GM12878 (cell line): Measurements from ENCODE around the gene FAM124B. TPM values are rescaled to one million over a fixed set of nuclear protein-coding genes. Genes with fewer than 3 reads are reported as not detected.

Experiments used
- ATAC-seq: fragments of 200-7000 bp; cut with Tn5 transposase; 3 replicates; pipeline ENCODE4 v1.9.1; 2020; ENCODE audit warnings: mild to moderate bottlenecking, moderate library complexity
- BruUV-seq: library from RNA; stranded (reverse); fragments of 400-500 nt; replicated peaks from 2 replicates; lab custom pipeline; 2021; lab: Mats Ljungman, UMichigan
- CTCF ChIA-PET: fragments of 300-600 bp; sonication (Branson Sonifier 250); formaldehyde crosslinking; extraction: SDS; loops from one replicate; lab custom pipeline; 2021; ENCODE audit warnings: inconsistent platforms; lab: Yijun Ruan, JAX
- POLR2A ChIA-PET: fragments of 350-600 bp; formaldehyde crosslinking; extraction: SDS; loops from one replicate; lab custom pipeline; 2021; ENCODE audit warnings: inconsistent platforms; lab: Charles Lee
- RAD21 ChIA-PET: fragments of 300-600 bp; sonication (Branson Sonifier 250); formaldehyde crosslinking; loops from one replicate; lab custom pipeline; 2023; ENCODE audit warnings: antibody characterized with exemption; ENCODE audit not compliant: unreplicated experiment; lab: Charles Lee
- SMC1A ChIA-PET: fragments of 300-600 bp; sonication (Branson Sonifier 250); formaldehyde crosslinking; loops from one replicate; lab custom pipeline; 2023; ENCODE audit not compliant: unreplicated experiment, uncharacterized antibody; lab: Charles Lee
- DNase-seq: peaks from one replicate; pipeline ENCODE4 v3.0.0-alpha.2; 2011; ENCODE audit warnings: low read depth, low spot score
- FAIRE-seq: peaks from 3 replicates; lab custom pipeline; 2011; peaks lifted over from hg19 to GRCh38; lab: Jason Lieb, UNC
- H2AFZ ChIP-seq: 2 replicates; pipeline ENCODE4 v1.6.0; 2011; ENCODE audit warnings: low read depth, low read length, control low read depth; ENCODE audit not compliant: control insufficient read depth
- H3K27ac ChIP-seq: 2 replicates; pipeline ENCODE4 v1.5.1; 2011; ENCODE audit warnings: control low read depth; ENCODE audit not compliant: control insufficient read depth, insufficient read depth
- H3K27me3 ChIP-seq, 2 experiments: replicated peaks in 1 of 2; 2 replicates each; pipeline versions ENCODE4 v1.6.0 to v1.6.1; 2011; ENCODE audit warnings: low read length in 1 of 2; ENCODE audit not compliant: control insufficient read depth in 2 of 2, insufficient read depth in 2 of 2
- H3K36me3 ChIP-seq, 2 experiments: 2 replicates each; pipeline ENCODE4 v1.5.1; 2011; ENCODE audit warnings: low read length in 1 of 2; ENCODE audit not compliant: control insufficient read depth in 2 of 2, insufficient read depth in 2 of 2
- H3K4me1 ChIP-seq: 2 replicates; pipeline ENCODE4 v1.6.1; 2011; ENCODE audit warnings: mild to moderate bottlenecking, low read length, moderate library complexity, mixed read lengths; ENCODE audit not compliant: control insufficient read depth, insufficient read depth
- H3K4me2 ChIP-seq: 2 replicates; pipeline ENCODE4 v1.6.0; 2011; ENCODE audit warnings: control low read depth; ENCODE audit not compliant: control insufficient read depth, insufficient read depth
- H3K4me3 ChIP-seq: fragments of 200-600 bp; sonication (generic); 2 replicates; pipeline ENCODE4 v1.5.1; 2016
- H3K79me2 ChIP-seq: 2 replicates; pipeline ENCODE4 v1.6.0; 2011; ENCODE audit warnings: low read length; ENCODE audit not compliant: control insufficient read depth, insufficient read depth
- H3K9ac ChIP-seq: 2 replicates; pipeline ENCODE4 v1.8.0; 2011; ENCODE audit warnings: low read length, control low read depth, mixed read lengths; ENCODE audit not compliant: control insufficient read depth, insufficient read depth
- H3K9me3 ChIP-seq: replicated peaks from 3 replicates; pipeline ENCODE4 v1.5.1; 2011; ENCODE audit warnings: mild to moderate bottlenecking, low read length; ENCODE audit not compliant: control insufficient read depth, insufficient read depth
- H4K20me1 ChIP-seq: 2 replicates; pipeline ENCODE4 v1.6.0; 2011; ENCODE audit not compliant: control insufficient read depth, insufficient read depth
- ASH2L ChIP-seq: fragments of 300-600, 200-600 bp; sonication (generic); IDR thresholded peaks from 2 replicates; pipeline ENCODE4 v1.6.1; 2017; ENCODE audit warnings: low read depth, mild to moderate bottlenecking, borderline replicate concordance
- BCL3 ChIP-seq: IDR thresholded peaks from 2 replicates; pipeline ENCODE4 v1.6.1; 2011; ENCODE audit warnings: borderline replicate concordance, low read depth, mild to moderate bottlenecking, moderate library complexity, low read length; ENCODE audit not compliant: insufficient read depth, poor library complexity, severe bottlenecking
- BMI1 ChIP-seq: fragments of 450-650 bp; IDR thresholded peaks from 2 replicates; pipeline ENCODE4 v1.6.1; 2016; ENCODE audit warnings: mild to moderate bottlenecking, moderate library complexity, borderline replicate concordance
- CEBPZ ChIP-seq: fragments of 150-350 bp; IDR thresholded peaks from 2 replicates; pipeline ENCODE4 v1.6.1; 2016; ENCODE audit warnings: low read depth, low read length
- CREB1 ChIP-seq: IDR thresholded peaks from 2 replicates; pipeline ENCODE4 v1.6.1; 2012; ENCODE audit warnings: low read depth, mild to moderate bottlenecking, inconsistent platforms
- E2F4 ChIP-seq: IDR thresholded peaks from 2 replicates; pipeline ENCODE4 v1.6.1; 2012; ENCODE audit warnings: low read depth, low read length, improper control_type of control experiment
- ELK1 ChIP-seq: IDR thresholded peaks from 2 replicates; pipeline ENCODE4 v1.6.1; 2012; ENCODE audit warnings: low read depth, low read length, improper control_type of control experiment
- NRF1 ChIP-seq: conservative IDR thresholded peaks from 2 replicates; pipeline ENCODE4 v1.6.1; 2011; ENCODE audit warnings: mild to moderate bottlenecking, low read depth, low read length, improper control_type of control experiment
- RELA ChIP-seq: fragments of 450-650 bp; IDR thresholded peaks from 2 replicates; pipeline ENCODE4 v1.8.0; 2014; ENCODE audit warnings: borderline replicate concordance; ENCODE audit not compliant: partially characterized antibody
- SKIL ChIP-seq: fragments of 450-650 bp; IDR thresholded peaks from 2 replicates; pipeline ENCODE4 v1.6.1; 2017; ENCODE audit warnings: mild to moderate bottlenecking, low read depth, inconsistent platforms; ENCODE audit not compliant: poor library complexity, severe bottlenecking
- ZNF207 ChIP-seq: fragments of 450-650 bp; IDR thresholded peaks from 2 replicates; pipeline ENCODE4 v1.6.1; 2014; ENCODE audit warnings: antibody characterized with exemption, mild to moderate bottlenecking, borderline replicate concordance
- ZNF384 ChIP-seq: IDR thresholded peaks from 2 replicates; pipeline ENCODE4 v1.6.1; 2012; ENCODE audit warnings: low read depth, mild to moderate bottlenecking, low read length, improper control_type of control experiment, borderline replicate concordance
- WGBS: methylation state at CpG from one replicate; pipeline ENCODE4 v1.1.6; 2016; ENCODE audit warnings: low lambda C conversion rate; ENCODE audit not compliant: insufficient replicate concordance, insufficient coverage; ENCODE audit errors: missing lambda C conversion rate; 5-methylcytosine and 5-hydroxymethylcytosine counted together
- in situ Hi-C: fragments of 300-500 bp; cut with MboI; formaldehyde crosslinking; loops from 9 replicates; pipeline ENCODE4 v1.14.3; 2018; ENCODE audit warnings: mixed read lengths
- intact Hi-C: fragments of 100-400 bp; cut with micrococcal nuclease; formaldehyde crosslinking; loops from one replicate; pipeline ENCODE4 v1.14.2; 2022; ENCODE audit not compliant: unreplicated experiment
- polyA plus RNA-seq, 11 experiments: library from polyadenylated mRNA; depleted of rRNA in 4 of 11; unstranded in 6 of 11; stranded (reverse) in 5 of 11; fragments of >200 nt; fragmentation: Nextera tagmentation in 4 of 11; fragmentation: Illumina TruSeq in 1 of 11; extraction: Ambion mirVana in 4 of 11; extraction: Trizol in 1 of 11; gene quantifications; 1 replicate in 1 of 11; 2 replicates in 10 of 11; pipeline versions ENCODE4 v1.2.1 to v1.2.3, GENCODE V29; 2011 to 2016; ENCODE audit warnings: inconsistent platforms in 2 of 11, missing spikeins in 2 of 11, low read depth in 1 of 11
- total RNA-seq, 4 experiments: library from RNA; depleted of rRNA in 3 of 4; stranded (reverse); fragments of >200 nt in 3 of 4; fragmentation: Illumina TruSeq in 1 of 4; extraction: Trizol in 1 of 4; gene quantifications; 2 replicates each; pipeline versions ENCODE4 v1.2.1 to v1.2.3, GENCODE V29; 2013 to 2021

Gene FAM124B
- total and polyA plus RNA-seq, 10 of the 15 experiments (the other 5 are each of a cell fraction or from before 2014, with no cell fraction given): not detected

- BruUV-seq: no TSS peak
- Histone ChIP-seq H3K9me3 (no peaks in the 10 kb centered on the region), H3K36me3 (no peaks in the 10 kb centered on the region), H4K20me1 (no peaks in the 10 kb centered on the region), H3K4me1 (no peaks in the 10 kb centered on the region), H3K4me3 (no peak overlapping the region), H2AFZ (no peak overlapping the region)
- DNase-seq: no peak
- intact Hi-C loops (no loop called here), in situ Hi-C loops (no loop called here)
- SMC1A ChIA-PET: no interaction called here
- ATAC-seq: no peak
- no peak for FAIRE-seq
- TF ChIP-seq ASH2L: no peak
- TF ChIP-seq CREB1: no peak
- no peak for TF ChIP-seq ZNF384
- TF ChIP-seq ZNF207: no peak
- TF ChIP-seq BMI1: no peak
- no peak for TF ChIP-seq E2F4
- TF ChIP-seq SKIL: no peak
- no peak for TF ChIP-seq NRF1
- no peak for TF ChIP-seq CEBPZ
- no peak for TF ChIP-seq ELK1
- TF ChIP-seq BCL3: no peak
- TF ChIP-seq RELA: no peak
- TF ChIP-seq, all 136 proteins: peak for 0
- CTCF ChIA-PET: interaction anchor here (1.0 kb wide), 1 partner anchor 17 kb away, joined by 3 read pairs; no protein-coding TSS in a partner anchor
- RAD21 ChIA-PET: no interaction called here
- H3K27me3 ChIP-seq: no peaks in the 10 kb centered on the region; a peak in 2 of 4 replicates
- H3K79me2 ChIP-seq: no peaks in the 10 kb centered on the region
- POLR2A ChIA-PET: no interaction called here
- no peak overlapping the region for H3K4me2 ChIP-seq
- 46% methylated on average over 6 of the region's 6 CpGs for WGBS
- H3K27ac ChIP-seq: no peak overlapping the region
- no peak overlapping the region for H3K9ac ChIP-seq
Observed at GRCh38 chr2:224432003-224432579, 30.2 kb upstream of the FAM124B start.
